HEK293 (cell line): ENCODE data around the gene DIP2A.

Experiments used
- CTCF ChIA-PET: fragments of 350-600 bp; formaldehyde crosslinking; extraction: SDS; loops from one replicate; lab custom pipeline; 2021; ENCODE audit warnings: antibody characterized with exemption; lab: Yijun Ruan, JAX
- POLR2A ChIA-PET: fragments of 300-600 bp; formaldehyde crosslinking; extraction: SDS; loops from one replicate; lab custom pipeline; 2020; ENCODE audit warnings: antibody characterized with exemption, inconsistent platforms; lab: Yijun Ruan, JAX
- H3K27ac ChIP-seq: fragments of 200-500 bp; sonication (Bioruptor generic); 2 replicates; pipeline ENCODE4 v1.5.1; 2014; ENCODE audit warnings: low read depth, low read length, control low read depth, inconsistent platforms; ENCODE audit errors: extremely low read depth
- H3K36me3 ChIP-seq, 2 experiments: fragments of 200-500 bp in 1 of 2; sonication (Bioruptor generic) in 1 of 2; 1 replicate in 1 of 2; 2 replicates in 1 of 2; pipeline ENCODE4 v1.5.1; 2014 to 2017; ENCODE audit warnings: inconsistent platforms in 2 of 2, low read length in 2 of 2; ENCODE audit not compliant: control insufficient read depth in 2 of 2, insufficient read depth in 1 of 2
- H3K4me1 ChIP-seq: fragments of 200-500 bp; sonication (Bioruptor generic); 2 replicates; pipeline ENCODE4 v1.5.1; 2014; ENCODE audit warnings: mild to moderate bottlenecking, low read length, inconsistent platforms; ENCODE audit not compliant: control insufficient read depth, insufficient read depth
- H3K4me3 ChIP-seq: 2 replicates; pipeline ENCODE4 v1.5.1; 2011; ENCODE audit warnings: low read depth, mild to moderate bottlenecking, control low read depth, low read length, moderate library complexity
- H3K9me3 ChIP-seq: fragments of 200-500 bp; sonication (Bioruptor generic); 2 replicates; pipeline ENCODE4 v1.5.1; 2014; ENCODE audit warnings: low read depth, low read length, inconsistent platforms; ENCODE audit not compliant: control insufficient read depth, insufficient read depth
- GLI4 ChIP-seq: fragments of 450-650 bp; formaldehyde crosslinking; IDR thresholded peaks from 2 replicates; pipeline ENCODE4 v1.5.1; 2016; ENCODE audit warnings: missing biosample characterization, missing genetic modification characterization
- KLF1 ChIP-seq: fragments of 450-650 bp; formaldehyde crosslinking; IDR thresholded peaks from 2 replicates; pipeline ENCODE4 v1.5.1; 2016; ENCODE audit warnings: missing biosample characterization, missing genetic modification characterization
- KLF8 ChIP-seq: fragments of 450-650 bp; formaldehyde crosslinking; IDR thresholded peaks from 2 replicates; pipeline ENCODE4 v1.5.1; 2016; ENCODE audit warnings: missing biosample characterization, missing genetic modification characterization
- MYNN ChIP-seq: fragments of 450-650 bp; formaldehyde crosslinking; IDR thresholded peaks from 2 replicates; pipeline ENCODE4 v1.5.1; 2016; ENCODE audit warnings: missing biosample characterization, missing genetic modification characterization, borderline replicate concordance
- MZF1 ChIP-seq: fragments of 450-650 bp; formaldehyde crosslinking; IDR thresholded peaks from 2 replicates; pipeline ENCODE4 v1.5.1; 2017; ENCODE audit warnings: missing biosample characterization, missing genetic modification characterization, borderline replicate concordance
- ZIC2 ChIP-seq: fragments of 450-650 bp; formaldehyde crosslinking; IDR thresholded peaks from 2 replicates; pipeline ENCODE4 v1.5.1; 2016; ENCODE audit warnings: missing biosample characterization, missing genetic modification characterization
- ZNF138 ChIP-seq: fragments of 450-650 bp; formaldehyde crosslinking; IDR thresholded peaks from 2 replicates; pipeline ENCODE4 v1.5.1; 2016; ENCODE audit warnings: missing biosample characterization, missing genetic modification characterization, borderline replicate concordance
- ZNF157 ChIP-seq: fragments of 450-650 bp; formaldehyde crosslinking; IDR thresholded peaks from 2 replicates; pipeline ENCODE4 v1.5.1; 2016; ENCODE audit warnings: missing biosample characterization, missing genetic modification characterization
- ZNF16 ChIP-seq: fragments of 450-650 bp; formaldehyde crosslinking; IDR thresholded peaks from 2 replicates; pipeline ENCODE4 v1.5.1; 2016; ENCODE audit warnings: low read depth, missing biosample characterization, missing genetic modification characterization
- ZNF175 ChIP-seq: fragments of 450-650 bp; formaldehyde crosslinking; IDR thresholded peaks from 2 replicates; pipeline ENCODE4 v1.5.1; 2016; ENCODE audit warnings: missing biosample characterization, missing genetic modification characterization
- ZNF221 ChIP-seq: fragments of 450-650 bp; formaldehyde crosslinking; IDR thresholded peaks from 2 replicates; pipeline ENCODE4 v1.5.1; 2017; ENCODE audit warnings: missing biosample characterization, missing genetic modification characterization, borderline replicate concordance
- ZNF239 ChIP-seq: fragments of 450-650 bp; formaldehyde crosslinking; IDR thresholded peaks from 2 replicates; pipeline ENCODE4 v1.5.1; 2016; ENCODE audit warnings: missing biosample characterization, missing genetic modification characterization
- ZNF266 ChIP-seq: fragments of 450-650 bp; formaldehyde crosslinking; IDR thresholded peaks from 2 replicates; pipeline ENCODE4 v1.5.1; 2016; ENCODE audit warnings: missing biosample characterization, missing genetic modification characterization, low read depth
- ZNF350 ChIP-seq: fragments of 450-650 bp; formaldehyde crosslinking; IDR thresholded peaks from 2 replicates; pipeline ENCODE4 v1.5.0; 2017; ENCODE audit warnings: missing biosample characterization, mild to moderate bottlenecking, missing genetic modification characterization
- ZNF354C ChIP-seq: fragments of 450-650 bp; formaldehyde crosslinking; IDR thresholded peaks from 2 replicates; pipeline ENCODE4 v1.5.1; 2016; ENCODE audit warnings: missing biosample characterization, missing genetic modification characterization, low read depth, borderline replicate concordance
- ZNF394 ChIP-seq: fragments of 450-650 bp; formaldehyde crosslinking; IDR thresholded peaks from 2 replicates; pipeline ENCODE4 v1.5.1; 2016; ENCODE audit warnings: missing biosample characterization, missing genetic modification characterization, mild to moderate bottlenecking, moderate library complexity, borderline replicate concordance
- ZNF404 ChIP-seq: fragments of 450-650 bp; formaldehyde crosslinking; IDR thresholded peaks from 2 replicates; pipeline ENCODE4 v1.5.1; 2017; ENCODE audit warnings: missing biosample characterization, missing genetic modification characterization
- ZNF473 ChIP-seq: fragments of 450-650 bp; formaldehyde crosslinking; IDR thresholded peaks from 2 replicates; pipeline ENCODE4 v1.5.1; 2017; ENCODE audit warnings: missing biosample characterization, missing genetic modification characterization
- ZNF529 ChIP-seq: fragments of 450-650 bp; formaldehyde crosslinking; IDR thresholded peaks from 2 replicates; pipeline ENCODE4 v1.5.1; 2017; ENCODE audit warnings: missing genetic modification characterization, missing biosample characterization; ENCODE audit not compliant: insufficient replicate concordance
- ZNF621 ChIP-seq: fragments of 450-650 bp; formaldehyde crosslinking; IDR thresholded peaks from 2 replicates; pipeline ENCODE4 v1.5.1; 2017; ENCODE audit warnings: missing biosample characterization, missing genetic modification characterization
- ZNF664 ChIP-seq: fragments of 450-650 bp; formaldehyde crosslinking; IDR thresholded peaks from 2 replicates; pipeline ENCODE4 v1.5.1; 2016; ENCODE audit warnings: missing biosample characterization, missing genetic modification characterization
- ZNF677 ChIP-seq: fragments of 450-650 bp; IDR thresholded peaks from 2 replicates; pipeline ENCODE4 v1.5.0; 2018; ENCODE audit warnings: missing biosample characterization, mild to moderate bottlenecking, missing genetic modification characterization, moderate library complexity
- ZNF768 ChIP-seq: fragments of 450-650 bp; formaldehyde crosslinking; IDR thresholded peaks from 2 replicates; pipeline ENCODE4 v1.5.1; 2018; ENCODE audit warnings: missing biosample characterization, mild to moderate bottlenecking, missing genetic modification characterization
- ZNF830 ChIP-seq: fragments of 450-650 bp; IDR thresholded peaks from 2 replicates; pipeline ENCODE4 v1.5.0; 2018; ENCODE audit warnings: missing biosample characterization, missing genetic modification characterization, low read depth, mild to moderate bottlenecking, moderate library complexity
- ZXDB ChIP-seq: fragments of 450-650 bp; formaldehyde crosslinking; IDR thresholded peaks from 2 replicates; pipeline ENCODE4 v1.5.1; 2016; ENCODE audit warnings: missing biosample characterization, missing genetic modification characterization
- TF ChIP-seq, protein P1 (sequence below): fragments of 450-650 bp; formaldehyde crosslinking; IDR thresholded peaks from 2 replicates; pipeline ENCODE4 v1.5.1; 2016; ENCODE audit warnings: missing biosample characterization, missing genetic modification characterization
- TF ChIP-seq, protein P2 (sequence below): fragments of 450-650 bp; formaldehyde crosslinking; IDR thresholded peaks from 2 replicates; pipeline ENCODE4 v1.5.1; 2016; ENCODE audit warnings: missing biosample characterization, missing genetic modification characterization
- TF ChIP-seq, protein P3 (sequence below): fragments of 450-650 bp; formaldehyde crosslinking; IDR thresholded peaks from 2 replicates; pipeline ENCODE4 v1.5.1; 2017; ENCODE audit warnings: missing biosample characterization, mild to moderate bottlenecking, missing genetic modification characterization, moderate library complexity
- TF ChIP-seq, protein P4 (sequence below): fragments of 450-650 bp; formaldehyde crosslinking; IDR thresholded peaks from 2 replicates; pipeline ENCODE4 v1.5.0; 2017; ENCODE audit warnings: missing biosample characterization, missing genetic modification characterization, borderline replicate concordance

The DIP2A gene

DNA sequence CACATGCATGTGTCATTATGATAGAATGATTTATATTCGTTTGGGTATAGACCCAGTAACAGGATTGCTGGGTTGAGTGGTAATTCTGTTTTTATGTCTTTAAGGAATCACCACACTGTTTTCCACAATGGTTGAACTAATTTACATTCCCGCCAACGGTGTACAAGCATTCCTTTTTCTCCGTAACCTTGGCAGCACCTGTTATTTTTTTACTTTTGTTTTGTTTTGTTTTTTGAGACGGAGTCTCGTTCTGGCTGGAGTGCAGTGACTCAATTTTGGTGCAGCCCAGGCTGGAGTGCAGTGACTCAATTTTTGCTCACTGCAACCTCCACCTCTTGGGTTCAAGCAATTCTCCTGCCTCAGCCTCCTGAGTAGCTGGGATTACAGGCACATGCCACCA lies 154.7 kb downstream of the DIP2A start:
- CTCF ChIA-PET = interaction anchor here (0.6 kb wide), 1 partner anchor 28 kb away, joined by 3 read pairs; no protein-coding TSS in a partner anchor
- POLR2A ChIA-PET = no interaction called here
- H3K27ac ChIP-seq = no peak overlapping the region
- no peaks in the 10 kb centered on the region for H3K4me1 ChIP-seq
- TF ChIP-seq ZNF529 (tag by site-specific recombination) (no peak), ZNF768 (no peak), ZNF664 (no peak), ZNF830 (tag by site-specific recombination) (no peak), ZIC2 (tag by site-specific recombination) (no peak), ZNF266 (tag by site-specific recombination) (no peak), ZNF175 (no peak), ZNF16 (tag by site-specific recombination) (no peak), MZF1 (tag by site-specific recombination) (no peak), ZNF354C (tag by site-specific recombination) (no peak)
- TF ChIP-seq, protein P1, sequence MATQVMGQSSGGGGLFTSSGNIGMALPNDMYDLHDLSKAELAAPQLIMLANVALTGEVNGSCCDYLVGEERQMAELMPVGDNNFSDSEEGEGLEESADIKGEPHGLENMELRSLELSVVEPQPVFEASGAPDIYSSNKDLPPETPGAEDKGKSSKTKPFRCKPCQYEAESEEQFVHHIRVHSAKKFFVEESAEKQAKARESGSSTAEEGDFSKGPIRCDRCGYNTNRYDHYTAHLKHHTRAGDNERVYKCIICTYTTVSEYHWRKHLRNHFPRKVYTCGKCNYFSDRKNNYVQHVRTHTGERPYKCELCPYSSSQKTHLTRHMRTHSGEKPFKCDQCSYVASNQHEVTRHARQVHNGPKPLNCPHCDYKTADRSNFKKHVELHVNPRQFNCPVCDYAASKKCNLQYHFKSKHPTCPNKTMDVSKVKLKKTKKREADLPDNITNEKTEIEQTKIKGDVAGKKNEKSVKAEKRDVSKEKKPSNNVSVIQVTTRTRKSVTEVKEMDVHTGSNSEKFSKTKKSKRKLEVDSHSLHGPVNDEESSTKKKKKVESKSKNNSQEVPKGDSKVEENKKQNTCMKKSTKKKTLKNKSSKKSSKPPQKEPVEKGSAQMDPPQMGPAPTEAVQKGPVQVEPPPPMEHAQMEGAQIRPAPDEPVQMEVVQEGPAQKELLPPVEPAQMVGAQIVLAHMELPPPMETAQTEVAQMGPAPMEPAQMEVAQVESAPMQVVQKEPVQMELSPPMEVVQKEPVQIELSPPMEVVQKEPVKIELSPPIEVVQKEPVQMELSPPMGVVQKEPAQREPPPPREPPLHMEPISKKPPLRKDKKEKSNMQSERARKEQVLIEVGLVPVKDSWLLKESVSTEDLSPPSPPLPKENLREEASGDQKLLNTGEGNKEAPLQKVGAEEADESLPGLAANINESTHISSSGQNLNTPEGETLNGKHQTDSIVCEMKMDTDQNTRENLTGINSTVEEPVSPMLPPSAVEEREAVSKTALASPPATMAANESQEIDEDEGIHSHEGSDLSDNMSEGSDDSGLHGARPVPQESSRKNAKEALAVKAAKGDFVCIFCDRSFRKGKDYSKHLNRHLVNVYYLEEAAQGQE = no peak
- TF ChIP-seq, protein P2, sequence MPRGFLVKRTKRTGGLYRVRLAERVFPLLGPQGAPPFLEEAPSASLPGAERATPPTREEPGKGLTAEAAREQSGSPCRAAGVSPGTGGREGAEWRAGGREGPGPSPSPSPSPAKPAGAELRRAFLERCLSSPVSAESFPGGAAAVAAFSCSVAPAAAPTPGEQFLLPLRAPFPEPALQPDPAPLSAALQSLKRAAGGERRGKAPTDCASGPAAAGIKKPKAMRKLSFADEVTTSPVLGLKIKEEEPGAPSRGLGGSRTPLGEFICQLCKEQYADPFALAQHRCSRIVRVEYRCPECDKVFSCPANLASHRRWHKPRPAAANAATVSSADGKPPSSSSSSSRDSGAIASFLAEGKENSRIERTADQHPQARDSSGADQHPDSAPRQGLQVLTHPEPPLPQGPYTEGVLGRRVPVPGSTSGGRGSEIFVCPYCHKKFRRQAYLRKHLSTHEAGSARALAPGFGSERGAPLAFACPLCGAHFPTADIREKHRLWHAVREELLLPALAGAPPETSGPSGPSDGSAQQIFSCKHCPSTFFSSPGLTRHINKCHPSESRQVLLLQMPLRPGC (tag by site-specific recombination) = no peak
- TF ChIP-seq, protein P3, sequence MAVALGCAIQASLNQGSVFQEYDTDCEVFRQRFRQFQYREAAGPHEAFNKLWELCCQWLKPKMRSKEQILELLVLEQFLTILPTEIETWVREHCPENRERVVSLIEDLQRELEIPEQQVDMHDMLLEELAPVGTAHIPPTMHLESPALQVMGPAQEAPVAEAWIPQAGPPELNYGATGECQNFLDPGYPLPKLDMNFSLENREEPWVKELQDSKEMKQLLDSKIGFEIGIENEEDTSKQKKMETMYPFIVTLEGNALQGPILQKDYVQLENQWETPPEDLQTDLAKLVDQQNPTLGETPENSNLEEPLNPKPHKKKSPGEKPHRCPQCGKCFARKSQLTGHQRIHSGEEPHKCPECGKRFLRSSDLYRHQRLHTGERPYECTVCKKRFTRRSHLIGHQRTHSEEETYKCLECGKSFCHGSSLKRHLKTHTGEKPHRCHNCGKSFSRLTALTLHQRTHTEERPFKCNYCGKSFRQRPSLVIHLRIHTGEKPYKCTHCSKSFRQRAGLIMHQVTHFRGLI (tag by site-specific recombination) = no peak
- TF ChIP-seq, all 188 proteins: peak for 0
- Histone ChIP-seq H3K4me3 (no peak overlapping the region), H3K9me3 (no peaks in the 10 kb centered on the region), H3K36me3 (no peaks in the 10 kb centered on the region)

GRCh38 chr21:46616050-46616449 lies 157.4 kb downstream of the DIP2A start:
- ChIA-PET CTCF (no interaction called here), POLR2A (no interaction called here)
- Histone ChIP-seq H3K4me3 (no peak overlapping the region), H3K4me1 (no peaks in the 10 kb centered on the region), H3K36me3 (no peaks in the 10 kb centered on the region), H3K9me3 (no peaks in the 10 kb centered on the region), H3K27ac (no peak overlapping the region)
- no peak for TF ChIP-seq ZNF677 (tag by site-specific recombination)
- TF ChIP-seq, protein P4, sequence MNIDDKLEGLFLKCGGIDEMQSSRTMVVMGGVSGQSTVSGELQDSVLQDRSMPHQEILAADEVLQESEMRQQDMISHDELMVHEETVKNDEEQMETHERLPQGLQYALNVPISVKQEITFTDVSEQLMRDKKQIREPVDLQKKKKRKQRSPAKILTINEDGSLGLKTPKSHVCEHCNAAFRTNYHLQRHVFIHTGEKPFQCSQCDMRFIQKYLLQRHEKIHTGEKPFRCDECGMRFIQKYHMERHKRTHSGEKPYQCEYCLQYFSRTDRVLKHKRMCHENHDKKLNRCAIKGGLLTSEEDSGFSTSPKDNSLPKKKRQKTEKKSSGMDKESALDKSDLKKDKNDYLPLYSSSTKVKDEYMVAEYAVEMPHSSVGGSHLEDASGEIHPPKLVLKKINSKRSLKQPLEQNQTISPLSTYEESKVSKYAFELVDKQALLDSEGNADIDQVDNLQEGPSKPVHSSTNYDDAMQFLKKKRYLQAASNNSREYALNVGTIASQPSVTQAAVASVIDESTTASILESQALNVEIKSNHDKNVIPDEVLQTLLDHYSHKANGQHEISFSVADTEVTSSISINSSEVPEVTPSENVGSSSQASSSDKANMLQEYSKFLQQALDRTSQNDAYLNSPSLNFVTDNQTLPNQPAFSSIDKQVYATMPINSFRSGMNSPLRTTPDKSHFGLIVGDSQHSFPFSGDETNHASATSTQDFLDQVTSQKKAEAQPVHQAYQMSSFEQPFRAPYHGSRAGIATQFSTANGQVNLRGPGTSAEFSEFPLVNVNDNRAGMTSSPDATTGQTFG (tag by site-specific recombination) = no peak
- TF ChIP-seq ZNF138 (tag by site-specific recombination) = no peak
- TF ChIP-seq ZNF239 (tag by site-specific recombination) = no peak
- no peak for TF ChIP-seq MYNN (tag by site-specific recombination)
- TF ChIP-seq KLF8 (tag by site-specific recombination) = no peak
- no peak for TF ChIP-seq ZXDB (tag by site-specific recombination)
- TF ChIP-seq ZNF350 (tag by site-specific recombination) = no peak
- TF ChIP-seq ZNF621 (tag by site-specific recombination) = no peak
- no peak for TF ChIP-seq ZNF221 (tag by site-specific recombination)
- TF ChIP-seq ZNF404 (tag by site-specific recombination) = no peak
- no peak for TF ChIP-seq ZNF394 (tag by site-specific recombination)
- TF ChIP-seq KLF1 (tag by site-specific recombination) = no peak
- TF ChIP-seq ZNF473 = no peak
- no peak for TF ChIP-seq GLI4
- TF ChIP-seq MZF1 (tag by site-specific recombination) = no peak
- TF ChIP-seq ZNF157 = no peak
